GM18520 (cell line): ENCODE results near the gene DCAF7.

Experiments used
- ATAC-seq: cut with Tn5 transposase; IDR thresholded peaks from one replicate; pipeline ENCODE4 v1.9.1; 2021; ENCODE audit not compliant: unreplicated experiment

The DCAF7 gene

GRCh38 chr17:63579633-63580032 is 29.4 kb downstream of the DCAF7 start:
- no peak for ATAC-seq

GRCh38 chr17:63587770-63588169 is 37.5 kb downstream of the DCAF7 start:
- no peak for ATAC-seq

- no peak for ATAC-seq
Measured at GRCh38 chr17:63588797-63589196, 38.5 kb downstream of the DCAF7 start.

- ATAC-seq, result no peak
Measured at GRCh38 chr17:63589646-63590045, 39.4 kb downstream of the DCAF7 start.

- no peak for ATAC-seq
Measured at GRCh38 chr17:63592797-63593196, 42.5 kb downstream of the DCAF7 start.

GRCh38 chr17:63595132-63595531 is 44.9 kb downstream of the DCAF7 start:
- ATAC-seq, result no peak

- ATAC-seq, result no peak
Measured at GRCh38 chr17:63596856-63597586, 46.7 kb downstream of the DCAF7 start.

GRCh38 chr17:63598281-63598680 is 48.0 kb downstream of the DCAF7 start:
- no peak for ATAC-seq

- peak; percentile 78 for ATAC-seq
Measured at GRCh38 chr17:63600569-63601438, 50.5 kb downstream of the DCAF7 start, which contains the start of gene TACO1. TSS of gene TACO1 (plus strand) at chr17:63600895. CDS start at chr17:63601084, 189 bp downstream.

GRCh38 chr17:63601439-63602371 is 51.4 kb downstream of the DCAF7 start:
- no peak for ATAC-seq

GRCh38 chr17:63609816-63610573 is 59.7 kb downstream of the DCAF7 start:
- ATAC-seq, result no peak

GRCh38 chr17:63610854-63611253 is 60.6 kb downstream of the DCAF7 start:
- no peak for ATAC-seq

GRCh38 chr17:63611354-63611753 is 61.1 kb downstream of the DCAF7 start:
- no peak for ATAC-seq

GRCh38 chr17:63613663-63614062 is 63.4 kb downstream of the DCAF7 start:
- no peak for ATAC-seq

- ATAC-seq, result no peak
Measured at GRCh38 chr17:63621229-63621683, 71.0 kb downstream of the DCAF7 start.

- peak; percentile 90 for ATAC-seq
Measured at GRCh38 chr17:63621684-63622573, 71.7 kb downstream of the DCAF7 start, which contains the start of gene MAP3K3. TSS of gene MAP3K3 (plus strand) at chr17:63622417. CDS start at chr17:63622760, 343 bp downstream.

GRCh38 chr17:63622574-63623390 is 72.5 kb downstream of the DCAF7 start:
- ATAC-seq, result peak; percentile 14
